Stimulated activated CD8-positive, alpha-beta memory T cell treated with anti-CD3 and anti-CD28 coated beads, Interleukin-12 subunit alpha, Interleukin-12 subunit beta, amount 100 ng/mL, for 24 hours (primary cell): ENCODE results near the gene LGI1.

Source experiments
- DNase-seq: peaks from one replicate; pipeline ENCODE4 v3.0.0-alpha.2; 2020; ENCODE audit errors: extremely low read depth

The LGI1 gene

DNA sequence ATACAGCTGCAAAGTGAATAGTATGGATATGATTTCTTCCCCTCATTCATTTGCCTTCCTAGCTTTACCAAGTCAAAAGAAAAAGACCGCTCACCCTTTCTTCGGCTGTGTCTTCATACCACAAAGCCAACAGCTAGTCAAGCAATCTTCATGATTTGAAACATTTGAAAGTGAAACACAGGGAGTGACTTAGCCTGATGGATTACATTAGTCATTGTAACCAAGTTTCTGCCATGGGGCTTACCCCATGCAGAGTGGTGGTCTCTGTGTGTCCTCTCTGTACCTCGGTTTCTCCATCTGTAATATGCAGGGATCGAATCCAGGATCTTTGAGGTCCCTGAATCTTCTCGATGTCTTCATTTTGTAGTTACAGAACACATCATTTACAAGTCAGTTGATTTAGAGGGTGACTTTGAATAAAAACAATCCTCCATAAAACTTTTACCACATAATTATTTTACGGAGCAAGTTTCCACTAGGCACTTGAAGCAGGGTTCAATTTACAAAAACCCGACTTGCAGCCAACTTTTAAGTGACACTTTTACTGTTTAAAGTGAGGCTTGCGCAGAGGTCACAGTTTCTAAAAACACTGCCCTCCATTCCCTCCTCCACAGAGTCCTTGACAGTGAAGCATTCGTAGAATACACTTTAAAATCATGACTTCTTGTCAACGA, 2.2 kb upstream of the LGI1 start:
- DNase-seq: no peak

- DNase-seq: no peak
Measured at GRCh38 chr10:93756118-93756517, 1.6 kb upstream of the LGI1 start.

DNA sequence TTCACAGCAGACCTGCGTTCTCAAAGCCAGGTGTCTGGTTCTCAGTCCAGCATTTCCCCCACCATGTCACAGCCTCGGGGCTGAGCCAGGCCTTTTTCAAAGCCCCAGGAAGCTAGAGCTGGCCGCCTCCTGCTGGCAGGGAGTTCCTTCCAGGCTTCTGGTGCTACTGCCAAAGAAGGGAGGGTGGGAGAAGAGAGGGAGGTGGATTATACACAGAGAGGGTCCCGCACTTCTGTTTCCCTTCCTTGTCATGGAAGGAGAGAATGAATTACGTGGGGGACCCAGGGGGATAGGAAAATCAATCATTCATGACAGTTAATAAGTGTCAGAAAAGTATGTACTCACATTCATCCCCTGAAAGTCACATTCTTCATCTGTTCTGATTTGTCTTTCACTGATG, 600 bp upstream of the LGI1 start:
- DNase-seq: no peak

DNA sequence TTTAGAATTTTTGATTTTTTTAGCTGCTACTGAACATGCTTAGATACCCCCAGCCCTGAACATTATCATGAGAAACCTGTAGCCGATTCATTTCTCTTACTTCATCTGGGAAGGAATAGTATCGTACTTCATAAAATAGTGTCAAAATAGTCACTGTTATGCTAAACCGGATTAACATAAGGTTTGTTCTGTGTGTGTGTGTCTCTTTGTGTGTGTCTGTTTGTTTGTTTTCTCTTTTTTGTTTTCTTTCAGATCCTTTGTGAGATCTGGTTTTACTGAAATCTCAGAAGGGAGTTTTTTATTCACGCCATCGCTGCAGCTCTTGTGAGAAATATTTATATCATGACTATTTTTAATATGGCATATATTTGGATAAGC, 761 bp downstream of the LGI1 start:
- no peak for DNase-seq

DNA sequence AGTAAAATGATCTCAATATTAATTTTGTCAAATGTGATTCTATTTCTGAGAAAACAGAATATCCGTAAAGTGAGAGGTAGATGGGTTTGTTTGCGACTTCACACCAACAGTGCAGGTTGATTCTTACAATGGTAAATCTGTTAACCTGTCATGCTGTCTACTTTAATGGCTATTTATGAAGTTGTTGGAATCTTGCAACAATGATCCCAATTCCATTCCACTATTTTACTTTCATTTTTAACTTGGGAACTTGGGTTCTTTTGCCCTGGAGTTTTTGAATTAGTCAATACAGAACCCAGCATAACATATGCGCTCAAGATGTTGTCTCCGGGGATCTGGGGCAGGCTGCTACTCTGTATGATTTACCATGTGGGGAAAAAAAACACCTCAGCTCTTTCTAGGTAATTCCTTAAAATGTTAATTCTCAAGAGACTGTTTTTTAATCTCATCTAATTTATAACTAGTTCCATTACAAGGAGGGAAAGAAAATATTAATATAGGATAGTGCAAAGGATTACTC, 1.2 kb downstream of the LGI1 start:
- no peak for DNase-seq

- no peak for DNase-seq
Measured at GRCh38 chr10:93760490-93760889, 2.8 kb downstream of the LGI1 start.

DNA sequence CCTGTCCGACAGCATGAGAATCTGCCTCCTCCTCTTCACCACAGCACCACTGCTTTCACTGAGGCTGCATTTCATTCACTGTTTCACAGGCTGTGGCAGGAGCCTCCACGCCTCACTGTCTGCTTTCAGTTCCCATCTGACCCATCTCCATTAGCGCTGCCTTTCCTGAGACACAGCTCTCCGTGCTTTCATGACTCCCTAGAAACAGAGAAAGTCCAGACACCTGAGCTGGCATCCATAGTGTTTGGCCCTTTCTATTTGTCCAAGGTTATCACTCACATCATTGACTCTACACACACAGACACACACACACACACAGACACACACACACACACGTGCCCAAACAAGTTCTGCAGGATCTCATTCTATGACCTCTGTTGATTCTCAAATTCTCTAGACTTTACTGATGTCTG, 5.2 kb downstream of the LGI1 start:
- DNase-seq: no peak

DNA sequence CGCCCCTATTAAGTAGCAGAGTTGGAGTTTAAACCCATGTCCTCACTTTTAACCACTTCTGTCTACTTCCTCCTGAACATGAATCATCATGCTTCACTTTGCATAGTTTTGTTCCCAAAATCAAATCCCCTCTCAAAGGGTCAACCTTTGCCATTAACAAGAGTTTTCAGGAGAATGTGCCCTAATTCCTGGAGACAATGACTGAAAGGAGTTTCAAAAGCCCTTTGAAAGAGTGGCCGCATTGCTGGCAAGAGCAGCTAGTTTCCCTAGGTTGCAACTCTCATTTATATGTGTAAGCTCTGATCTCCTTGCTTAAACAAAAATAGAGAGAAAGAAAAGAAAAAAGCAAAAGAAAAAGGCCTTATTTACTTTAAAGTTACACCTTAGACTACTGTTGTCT, 9.2 kb downstream of the LGI1 start:
- DNase-seq: no peak

GRCh38 chr10:93767724-93768399, 10.1 kb downstream of the LGI1 start:
- no peak for DNase-seq

DNA sequence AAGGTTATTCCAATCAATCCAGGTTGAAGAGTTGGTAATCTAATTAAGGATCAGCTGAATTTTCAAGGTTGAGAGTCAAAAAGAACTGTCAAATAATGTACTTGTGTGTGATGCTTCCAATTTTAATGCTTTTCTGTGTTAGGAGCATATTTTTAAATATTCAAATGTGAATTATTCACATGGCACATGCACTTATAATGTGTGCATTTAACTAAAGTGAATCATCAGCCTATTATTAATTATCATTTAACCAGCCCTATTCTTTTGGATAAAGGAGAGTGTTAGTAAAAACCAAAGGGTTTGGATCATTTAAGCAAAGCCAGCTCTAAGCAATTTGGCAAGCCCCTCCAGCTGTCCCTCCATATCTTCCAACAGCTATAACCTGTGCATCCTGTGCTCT, 11.2 kb downstream of the LGI1 start:
- DNase-seq: no peak

GRCh38 chr10:93771354-93771753, 13.6 kb downstream of the LGI1 start:
- DNase-seq: no peak

DNA sequence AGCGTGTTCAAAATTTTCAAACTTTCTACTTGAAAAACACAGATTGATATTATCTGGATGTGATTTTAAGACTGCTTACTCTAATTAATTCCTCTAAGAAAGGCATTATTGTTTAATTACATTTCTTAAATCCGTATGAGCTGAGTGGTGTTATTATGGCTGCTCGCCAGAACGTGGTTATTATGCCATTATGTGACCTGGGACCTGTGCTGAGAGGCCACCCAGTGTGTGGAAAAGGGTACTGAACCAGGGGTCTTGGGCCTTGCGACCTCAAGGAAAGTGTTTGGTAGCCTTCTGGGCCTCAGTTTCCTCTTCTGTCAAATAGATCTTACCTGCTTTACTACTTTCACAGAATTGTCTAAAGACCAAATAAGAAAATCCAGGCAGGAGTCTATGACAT, 15.4 kb downstream of the LGI1 start:
- no peak for DNase-seq

- no peak for DNase-seq
Measured at GRCh38 chr10:93773705-93774104, 16.0 kb downstream of the LGI1 start.

DNA sequence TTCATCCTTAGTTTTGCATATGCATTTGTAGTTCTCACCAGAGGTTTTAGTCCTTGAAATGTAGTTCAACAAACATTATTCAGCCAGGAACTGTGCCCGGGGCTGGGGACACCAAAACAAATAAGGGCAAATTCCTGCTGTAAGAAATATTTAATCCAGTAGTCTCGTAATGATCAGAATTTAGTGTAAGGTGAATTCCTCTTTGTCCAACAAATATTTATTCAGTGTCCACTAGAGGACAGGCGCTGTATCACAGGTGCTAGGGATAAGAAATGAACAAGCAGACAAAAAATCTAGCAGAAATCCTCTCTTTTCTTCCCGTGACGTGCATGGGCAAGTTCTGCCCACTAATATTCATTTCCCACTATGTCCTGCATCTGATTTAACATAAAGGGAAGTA, 17.6 kb downstream of the LGI1 start:
- no peak for DNase-seq

- no peak for DNase-seq
Measured at GRCh38 chr10:93777092-93777491, 19.4 kb downstream of the LGI1 start.

DNA sequence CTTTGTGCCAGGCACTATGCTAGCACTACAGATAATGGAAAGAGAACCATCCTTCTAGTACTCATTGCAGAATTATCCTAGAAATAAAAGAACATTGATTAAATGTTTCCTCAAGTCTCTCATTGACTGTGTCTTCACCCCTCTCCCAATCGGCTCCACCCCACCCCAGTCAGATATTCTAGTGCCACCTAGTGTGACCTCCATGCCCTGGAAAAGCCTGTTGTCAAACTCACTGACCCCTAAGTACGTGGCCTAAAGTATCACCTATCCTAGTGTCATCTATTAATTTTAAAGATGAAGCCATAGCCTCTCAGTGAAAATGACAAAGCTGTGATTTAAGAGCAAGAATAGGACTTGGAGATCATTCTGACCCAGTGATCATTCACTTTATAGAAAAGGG, 26.3 kb downstream of the LGI1 start:
- no peak for DNase-seq

DNA sequence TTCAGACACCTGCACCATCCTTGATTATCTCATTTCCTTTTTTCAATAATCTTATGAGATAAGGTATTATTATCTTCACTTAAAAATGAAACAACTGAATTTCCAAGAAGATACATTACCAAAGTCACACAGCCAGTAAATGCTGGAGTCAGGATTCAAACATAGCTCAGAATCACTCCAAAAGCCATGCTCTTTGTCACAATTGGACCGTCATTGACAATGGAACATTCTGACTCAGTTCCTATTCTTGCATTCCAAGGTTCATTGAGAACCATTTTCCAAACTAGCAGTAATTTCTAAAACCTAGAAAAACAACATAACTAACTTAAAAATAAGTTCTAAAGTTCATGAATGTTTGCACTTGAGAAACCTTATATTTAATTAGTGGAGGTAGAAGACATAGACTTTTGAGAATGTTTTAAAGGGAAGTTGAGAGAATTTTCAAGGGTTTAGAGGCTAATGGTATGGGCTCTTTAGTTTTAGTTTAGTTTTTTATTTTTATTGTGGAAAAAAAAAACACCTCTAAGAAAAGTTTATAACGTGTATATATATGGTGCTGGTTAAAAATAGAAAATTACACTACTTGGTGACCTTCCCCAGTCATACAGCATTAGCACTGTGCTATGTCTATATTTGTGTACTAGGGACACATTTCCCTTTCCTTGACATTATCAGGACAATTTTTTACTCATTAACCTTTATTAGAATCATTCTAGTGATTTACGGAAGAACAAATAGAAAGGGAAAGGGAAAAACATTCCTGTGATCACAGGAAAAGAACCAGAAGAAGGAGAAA, 30.9 kb downstream of the LGI1 start:
- DNase-seq: no peak

DNA sequence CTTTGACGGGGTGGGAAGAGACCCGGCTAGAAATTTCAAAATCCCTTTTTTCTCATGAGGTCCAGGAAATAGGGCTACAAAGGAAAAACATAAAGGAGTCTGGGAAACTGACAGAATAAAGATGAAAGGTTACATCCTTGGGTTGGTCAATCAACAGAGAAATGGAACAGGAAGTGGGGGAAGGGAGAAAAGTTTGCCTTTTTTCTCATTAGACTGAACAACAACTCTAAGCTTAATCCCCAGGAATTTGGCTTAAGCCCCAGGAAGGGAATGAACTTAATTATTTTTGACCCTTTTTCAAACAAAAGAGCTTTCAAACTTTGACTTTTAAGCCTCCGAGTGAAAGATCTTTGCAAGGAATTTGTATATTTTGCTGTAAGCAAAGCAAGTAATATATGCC, 32.7 kb downstream of the LGI1 start:
- no peak for DNase-seq

GRCh38 chr10:93796167-93796566, 38.4 kb downstream of the LGI1 start:
- no peak for DNase-seq

GRCh38 chr10:93797825-93798224, 40.1 kb downstream of the LGI1 start:
- no peak for DNase-seq

- DNase-seq: no peak
Measured at GRCh38 chr10:93799155-93799708, 41.5 kb downstream of the LGI1 start.

- no peak for DNase-seq
Measured at GRCh38 chr10:93804200-93804599, 46.5 kb downstream of the LGI1 start.

- DNase-seq: no peak
Measured at GRCh38 chr10:93806903-93807302, 49.2 kb downstream of the LGI1 start.
